Left cardiac atrium (tissue), 4 donors: ENCODE measurements around the gene CEP72. TPM values are rescaled to one million over a fixed set of nuclear protein-coding genes. Genes with fewer than 3 reads are reported as not detected.
A peak's percentile ranks its signal among the peaks of the same experiment; 100 is the strongest.

Experiments
- ATAC-seq, 2 donors: fragments of 200-7000 bp; cut with Tn5 transposase; one replicate each; pipeline ENCODE4 v1.9.1; 2020; ENCODE audit warnings: mild to moderate bottlenecking in 2 of 2, moderate library complexity in 2 of 2
- DNase-seq: peaks from one replicate; pipeline ENCODE4 v3.0.0-alpha.2; 2020
- intact Hi-C, 2 donors: fragments of 100-400 bp; cut with DNase I; formaldehyde crosslinking; loops; one replicate each; pipeline versions ENCODE4 v1.14.1 to v1.15.1; 2022 to 2023
- total RNA-seq, 2 donors: library from RNA; stranded (reverse); fragmentation: NEBNext Ultra II Directional; extraction: Animal tissue kit (Norgen Biotek cat#: 25700); gene quantifications; one replicate each; pipeline ENCODE4 v1.2.1, GENCODE V29; 2021
- donor health status: DM: no; HTN: yes; CAD: no.
- donor health status: DM: no; HTN: yes; CAD: no; lungs with severe emphysema.
- donor health status: DM: yes; HTN: yes; CAD: no.
- donor health status: Dilated cardiomyopathy.

Gene CEP72
- total RNA-seq, 2 donors from 2014 or later: 1.4 to 2.5 TPM

- intact Hi-C loops: no loop called here
- no peak for DNase-seq
- ATAC-seq: no peak
Observed at GRCh38 chr5:664343-664993, 52.3 kb downstream of the CEP72 start.

- intact Hi-C loops: no loop called here
- DNase-seq (no peak), ATAC-seq (no peak)
Observed at GRCh38 chr5:664994-665360, 52.8 kb downstream of the CEP72 start.

- ATAC-seq (no peak), DNase-seq (no peak)
- intact Hi-C loops: no loop called here
Observed at GRCh38 chr5:665541-665955, 53.4 kb downstream of the CEP72 start.

GRCh38 chr5:665956-666711 is 54.0 kb downstream of the CEP72 start:
- DNase-seq: no peak
- intact Hi-C loops: no loop called here
- no peak for ATAC-seq

GRCh38 chr5:666816-667498 is 54.8 kb downstream of the CEP72 start:
- intact Hi-C loops: no loop called here
- DNase-seq (no peak), ATAC-seq (no peak)

- intact Hi-C loops: no loop called here
- no peak for DNase-seq
- no peak for ATAC-seq
Observed at GRCh38 chr5:668283-668995, 56.3 kb downstream of the CEP72 start.

GRCh38 chr5:669111-669841 is 57.1 kb downstream of the CEP72 start:
- intact Hi-C loops: no loop called here
- ATAC-seq (no peak), DNase-seq (no peak)

- DNase-seq (no peak), ATAC-seq (no peak)
- intact Hi-C loops: loop anchor here (5.0 kb wide), 2 partner anchors 232 to 237 kb away; no protein-coding TSS in a partner anchor
Observed at GRCh38 chr5:669842-670395, 57.8 kb downstream of the CEP72 start.

GRCh38 chr5:670396-671270 is 58.5 kb downstream of the CEP72 start:
- peak; percentile 18 for DNase-seq
- ATAC-seq: no peak
- intact Hi-C loops: loop anchor here (5.0 kb wide), 2 partner anchors 232 to 237 kb away; no protein-coding TSS in a partner anchor

GRCh38 chr5:671459-672328 is 59.6 kb downstream of the CEP72 start:
- DNase-seq: peak; percentile 84
- intact Hi-C loops: loop anchor here (5.0 kb wide), 2 partner anchors 231 to 236 kb away; no protein-coding TSS in a partner anchor
- ATAC-seq: peak; percentile 75 to 83

- intact Hi-C loops: loop anchor here (5.0 kb wide), 2 partner anchors 230 to 235 kb away; no protein-coding TSS in a partner anchor
- peak; percentile 11 to 52 for ATAC-seq
Observed at GRCh38 chr5:672329-673160, 60.4 kb downstream of the CEP72 start.

GRCh38 chr5:673161-673830 is 61.2 kb downstream of the CEP72 start:
- DNase-seq (peak; percentile 20), ATAC-seq (no peak)
- intact Hi-C loops: loop anchor here (5.0 kb wide), 2 partner anchors 229 to 234 kb away; no protein-coding TSS in a partner anchor

More at GRCh38 chr5:672329-673160, 60.4 kb downstream of the CEP72 start:
- peak; percentile 89 for DNase-seq

- peak; percentile 29 for DNase-seq
- peak; percentile 4 to 27 for ATAC-seq
Observed at GRCh38 chr5:673831-674629, 61.9 kb downstream of the CEP72 start.

GRCh38 chr5:674630-675011 is 62.5 kb downstream of the CEP72 start:
- ATAC-seq: peak in 1 of 2 donors; percentile 2
- peak; percentile 15 for DNase-seq
- intact Hi-C loops: loop anchor here (5.0 kb wide), 2 partner anchors 228 to 233 kb away; no protein-coding TSS in a partner anchor

More at GRCh38 chr5:673831-674629, 61.9 kb downstream of the CEP72 start:
- intact Hi-C loops: loop anchor here (5.0 kb wide), 2 partner anchors 228 to 233 kb away; no protein-coding TSS in a partner anchor
